Activated naive CD4-positive, alpha-beta T cell treated with Interleukin-2 at 50 U/mL for 16 hours (primary cell): Measurements from ENCODE around the gene TADA2B.

Source experiments
- DNase-seq: peaks from one replicate; pipeline ENCODE4 v3.0.0-alpha.2; 2020

Gene TADA2B

GRCh38 chr4:7018281-7018680 is 24.9 kb upstream of the TADA2B start:
- no peak for DNase-seq

GRCh38 chr4:7019367-7019766 is 23.8 kb upstream of the TADA2B start:
- no peak for DNase-seq

- DNase-seq, result no peak
Measured at GRCh38 chr4:7020290-7020689, 22.9 kb upstream of the TADA2B start.

GRCh38 chr4:7020856-7021255 is 22.3 kb upstream of the TADA2B start:
- no peak for DNase-seq

- DNase-seq, result no peak
Measured at GRCh38 chr4:7021355-7021754, 21.8 kb upstream of the TADA2B start.

- no peak for DNase-seq
Measured at GRCh38 chr4:7021930-7022664, 21.1 kb upstream of the TADA2B start.

- no peak for DNase-seq
Measured at GRCh38 chr4:7023486-7023885, 19.7 kb upstream of the TADA2B start.

- no peak for DNase-seq
Measured at GRCh38 chr4:7023901-7024300, 19.3 kb upstream of the TADA2B start.

GRCh38 chr4:7024336-7024890 is 18.8 kb upstream of the TADA2B start:
- no peak for DNase-seq

GRCh38 chr4:7025040-7025602 is 18.1 kb upstream of the TADA2B start:
- no peak for DNase-seq

GRCh38 chr4:7026107-7026506 is 17.1 kb upstream of the TADA2B start:
- no peak for DNase-seq

- no peak for DNase-seq
Measured at GRCh38 chr4:7027284-7027683, 15.9 kb upstream of the TADA2B start.

- DNase-seq, result no peak
Measured at GRCh38 chr4:7027913-7028312, 15.3 kb upstream of the TADA2B start.

- no peak for DNase-seq
Measured at GRCh38 chr4:7029212-7029611, 14.0 kb upstream of the TADA2B start.

- DNase-seq, result no peak
Measured at GRCh38 chr4:7029921-7030320, 13.3 kb upstream of the TADA2B start.

GRCh38 chr4:7030856-7031255 is 12.3 kb upstream of the TADA2B start:
- no peak for DNase-seq

- no peak for DNase-seq
Measured at GRCh38 chr4:7031558-7032449, 11.4 kb upstream of the TADA2B start.

- DNase-seq, result no peak
Measured at GRCh38 chr4:7032596-7032995, 10.6 kb upstream of the TADA2B start.

GRCh38 chr4:7034262-7035081 is 8.7 kb upstream of the TADA2B start:
- DNase-seq, result no peak

GRCh38 chr4:7037425-7037824 is 5.7 kb upstream of the TADA2B start:
- no peak for DNase-seq

- no peak for DNase-seq
Measured at GRCh38 chr4:7040765-7041164, 2.4 kb upstream of the TADA2B start.

- no peak for DNase-seq
Measured at GRCh38 chr4:7041246-7041645, 1.9 kb upstream of the TADA2B start.
